IMR-90 (cell line): Measurements from ENCODE around the gene TNK2. TPM values are rescaled to one million over a fixed set of nuclear protein-coding genes. Genes with fewer than 3 reads are reported as not detected.

ENCODE experiments used
- ATAC-seq: fragments of 200-7000 bp; cut with Tn5 transposase; 2 replicates; pipeline ENCODE4 v1.9.1; 2020; ENCODE audit warnings: low read depth, mild to moderate bottlenecking, moderate library complexity
- BruUV-seq: library from RNA; stranded (reverse); fragments of 400-500 nt; replicated peaks from 2 replicates; lab custom pipeline; 2021; lab: Mats Ljungman, UMichigan
- CTCF ChIA-PET: fragments of 300-600 bp; formaldehyde crosslinking; extraction: SDS; loops from one replicate; lab custom pipeline; 2021; ENCODE audit warnings: antibody characterized with exemption; lab: Yijun Ruan, JAX
- POLR2A ChIA-PET: fragments of 300-600 bp; sonication (Branson Sonifier 250); formaldehyde crosslinking; loops from one replicate; lab custom pipeline; 2022; ENCODE audit warnings: antibody characterized with exemption; ENCODE audit not compliant: unreplicated experiment; lab: Charles Lee
- DNase-seq: peaks from one replicate; pipeline ENCODE4 v3.0.0; 2013
- H2AFZ ChIP-seq: replicated peaks from 2 replicates; pipeline ENCODE3; 2013; ENCODE audit warnings: low read length, mild to moderate bottlenecking; ENCODE audit not compliant: poor library complexity
- H2AK5ac ChIP-seq: 2 replicates; pipeline ENCODE4 v1.6.1; 2013; ENCODE audit warnings: low read depth, low read length, inconsistent platforms
- H2AK9ac ChIP-seq: replicated peaks from 2 replicates; pipeline ENCODE3; 2013; ENCODE audit warnings: mild to moderate bottlenecking, low read depth, low read length, moderate library complexity; ENCODE audit not compliant: poor library complexity
- H2BK120ac ChIP-seq: 2 replicates; pipeline ENCODE4 v1.6.1; 2013; ENCODE audit warnings: low read depth, low read length, inconsistent platforms
- H2BK15ac ChIP-seq: 3 replicates; pipeline ENCODE4 v1.6.1; 2013; ENCODE audit warnings: low read depth, low read length, inconsistent platforms
- H2BK20ac ChIP-seq: 2 replicates; pipeline ENCODE4 v1.6.1; 2013; ENCODE audit warnings: low read depth, mild to moderate bottlenecking, inconsistent platforms, low read length, moderate library complexity
- H2BK5ac ChIP-seq: 2 replicates; pipeline ENCODE4 v1.6.1; 2013; ENCODE audit warnings: mild to moderate bottlenecking, low read depth, low read length, inconsistent platforms; ENCODE audit not compliant: poor library complexity, severe bottlenecking
- H3K14ac ChIP-seq: replicated peaks from 2 replicates; pipeline ENCODE4 v1.6.1; 2013; ENCODE audit warnings: low read depth, low read length, inconsistent platforms
- H3K18ac ChIP-seq: 2 replicates; pipeline ENCODE4 v1.6.1; 2013; ENCODE audit warnings: low read depth, low read length, control low read depth
- H3K23ac ChIP-seq: 2 replicates; pipeline ENCODE4 v1.6.1; 2013; ENCODE audit warnings: low read depth, low read length, inconsistent platforms
- H3K27ac ChIP-seq: 2 replicates; pipeline ENCODE4 v1.5.1; 2013; ENCODE audit warnings: mild to moderate bottlenecking, control low read depth, low read length; ENCODE audit not compliant: insufficient read depth
- H3K27me3 ChIP-seq: 2 replicates; pipeline ENCODE4 v1.6.1; 2013; ENCODE audit warnings: low read length; ENCODE audit not compliant: control insufficient read depth, insufficient read depth
- H3K36me3 ChIP-seq: 2 replicates; pipeline ENCODE4 v1.6.1; 2013; ENCODE audit warnings: low read length, mixed read lengths; ENCODE audit not compliant: control insufficient read depth, insufficient read depth
- H3K4ac ChIP-seq: 2 replicates; pipeline ENCODE4 v1.6.1; 2013; ENCODE audit warnings: low read depth, low read length, inconsistent platforms
- H3K4me1 ChIP-seq: 2 replicates; pipeline ENCODE4 v1.6.1; 2013; ENCODE audit warnings: low read length, mixed read lengths; ENCODE audit not compliant: control insufficient read depth, insufficient read depth
- H3K4me2 ChIP-seq: 2 replicates; pipeline ENCODE4 v1.6.1; 2013; ENCODE audit warnings: low read depth, mild to moderate bottlenecking, control low read depth, low read length, moderate library complexity
- H3K4me3 ChIP-seq: 2 replicates; pipeline ENCODE4 v1.5.1; 2013; ENCODE audit warnings: low read depth, mild to moderate bottlenecking, control low read depth, low read length, moderate library complexity; ENCODE audit not compliant: insufficient read depth
- H3K56ac ChIP-seq: 2 replicates; pipeline ENCODE4 v1.6.1; 2013; ENCODE audit warnings: low read length, inconsistent platforms; ENCODE audit not compliant: insufficient read depth; ENCODE audit errors: extremely low read depth
- H3K79me1 ChIP-seq, 2 experiments: 2 replicates each; pipeline ENCODE4 v1.6.1; 2013; ENCODE audit warnings: low read length in 2 of 2, inconsistent platforms in 1 of 2, low read depth in 1 of 2
- H3K9ac ChIP-seq: 2 replicates; pipeline ENCODE4 v1.6.1; 2013; ENCODE audit warnings: low read depth, low read length, control low read depth
- H3K9me1 ChIP-seq: 2 replicates; pipeline ENCODE4 v1.6.1; 2013; ENCODE audit warnings: low read length, inconsistent platforms; ENCODE audit not compliant: insufficient read depth
- H3K9me3 ChIP-seq: 2 replicates; pipeline ENCODE4 v1.6.1; 2013; ENCODE audit warnings: low read length; ENCODE audit not compliant: control insufficient read depth, insufficient read depth
- H4K20me1 ChIP-seq: 2 replicates; pipeline ENCODE4 v1.6.1; 2013; ENCODE audit warnings: low read length, inconsistent platforms; ENCODE audit not compliant: insufficient read depth
- H4K5ac ChIP-seq: 2 replicates; pipeline ENCODE4 v1.6.1; 2013; ENCODE audit warnings: mild to moderate bottlenecking, low read depth, low read length, control low read depth
- H4K8ac ChIP-seq, 2 experiments: 2 replicates each; pipeline ENCODE4 v1.6.1; 2013; ENCODE audit warnings: low read depth in 2 of 2, low read length in 2 of 2, control low read depth in 1 of 2, inconsistent platforms in 1 of 2
- H4K91ac ChIP-seq: 2 replicates; pipeline ENCODE4 v1.6.1; 2013; ENCODE audit warnings: low read depth, low read length, inconsistent platforms; ENCODE audit not compliant: insufficient read depth
- BHLHE40 ChIP-seq: fragments of 150-350 bp; IDR thresholded peaks from 2 replicates; pipeline ENCODE4 v1.6.1; 2016; ENCODE audit warnings: mild to moderate bottlenecking, low read depth, low read length
- CHD1 ChIP-seq: IDR thresholded peaks from 2 replicates; pipeline ENCODE4 v1.6.1; 2012; ENCODE audit warnings: low read depth, low read length, improper control_type of control experiment
- FOS ChIP-seq: fragments of 150-350 bp; IDR thresholded peaks from 2 replicates; pipeline ENCODE4 v1.6.1; 2016; ENCODE audit warnings: low read depth, low read length
- MAZ ChIP-seq: IDR thresholded peaks from 2 replicates; pipeline ENCODE4 v1.6.1; 2012; ENCODE audit warnings: low read depth, mild to moderate bottlenecking, low read length, improper control_type of control experiment, moderate library complexity, borderline replicate concordance
- NFE2L2 ChIP-seq: fragments of 150-350 bp; IDR thresholded peaks from 2 replicates; pipeline ENCODE4 v1.6.1; 2016; ENCODE audit warnings: low read depth, mild to moderate bottlenecking, low read length
- RAD21 ChIP-seq: IDR thresholded peaks from 2 replicates; pipeline ENCODE4 v1.6.1; 2012; ENCODE audit warnings: low read length, improper control_type of control experiment
- RCOR1 ChIP-seq: IDR thresholded peaks from 2 replicates; pipeline ENCODE4 v1.6.1; 2012; ENCODE audit warnings: mild to moderate bottlenecking, low read length, improper control_type of control experiment; ENCODE audit not compliant: insufficient replicate concordance
- RFX5 ChIP-seq: IDR thresholded peaks from 2 replicates; pipeline ENCODE4 v1.8.0; 2012; ENCODE audit warnings: low read depth, mild to moderate bottlenecking, low read length, moderate library complexity
- WGBS, 2 experiments: methylation state at CpG; one replicate each; pipeline versions ENCODE4 v1.1.5 to v1.1.7; 2013; ENCODE audit warnings: missing lambda C conversion rate in 2 of 2; ENCODE audit not compliant: insufficient read length in 1 of 2; ENCODE audit errors: extremely low coverage in 2 of 2; 5-methylcytosine and 5-hydroxymethylcytosine counted together
- dilution Hi-C: fragments of 300-500 bp; cut with HindIII; formaldehyde crosslinking; loops from one replicate; pipeline ENCODE4 v1.14.3; 2018; ENCODE audit warnings: low sequenced_read_pairs; ENCODE audit not compliant: unreplicated experiment
- in situ Hi-C: fragments of 300-500 bp; cut with MboI; formaldehyde crosslinking; loops from 3 replicates; pipeline ENCODE4 v1.14.3; 2019; ENCODE audit warnings: low sequenced_read_pairs, inconsistent platforms, mixed read lengths
- intact Hi-C: fragments of 100-400 bp; cut with micrococcal nuclease; formaldehyde crosslinking; loops from 2 replicates; pipeline ENCODE4 v1.10.0; 2022
- polyA plus RNA-seq, 3 experiments: library from polyadenylated mRNA; depleted of rRNA; stranded (reverse); fragments of >200 nt; gene quantifications; 2 replicates each; pipeline ENCODE4 v1.2.3, GENCODE V29; 2012; ENCODE audit warnings: low replicate concordance in 1 of 3
- total RNA-seq: library from RNA; depleted of rRNA; stranded (reverse); fragments of >200 nt; gene quantifications from 2 replicates; pipeline ENCODE4 v1.2.3, GENCODE V29; 2012
- TF ChIP-seq, protein P1 (sequence below): conservative IDR thresholded peaks from 2 replicates; pipeline ENCODE4 v1.5.1; 2012; ENCODE audit warnings: mild to moderate bottlenecking, low read depth, low read length, improper control_type of control experiment
- TF ChIP-seq, protein P2 (sequence below): fragments of 150-350 bp; IDR thresholded peaks from 2 replicates; pipeline ENCODE4 v1.6.1; 2016; ENCODE audit warnings: low read depth, mild to moderate bottlenecking, low read length, moderate library complexity, borderline replicate concordance
- TF ChIP-seq, protein P3 (sequence below): fragments of 150-350 bp; IDR thresholded peaks from 2 replicates; pipeline ENCODE4 v1.6.1; 2017; ENCODE audit warnings: mild to moderate bottlenecking, antibody characterized with exemption, low read length, low read depth

TNK2 gene
- total and polyA plus RNA-seq, 2 of the 4 experiments (the other 2 are of a cell fraction): 2.2 to 13.8 TPM

DNA sequence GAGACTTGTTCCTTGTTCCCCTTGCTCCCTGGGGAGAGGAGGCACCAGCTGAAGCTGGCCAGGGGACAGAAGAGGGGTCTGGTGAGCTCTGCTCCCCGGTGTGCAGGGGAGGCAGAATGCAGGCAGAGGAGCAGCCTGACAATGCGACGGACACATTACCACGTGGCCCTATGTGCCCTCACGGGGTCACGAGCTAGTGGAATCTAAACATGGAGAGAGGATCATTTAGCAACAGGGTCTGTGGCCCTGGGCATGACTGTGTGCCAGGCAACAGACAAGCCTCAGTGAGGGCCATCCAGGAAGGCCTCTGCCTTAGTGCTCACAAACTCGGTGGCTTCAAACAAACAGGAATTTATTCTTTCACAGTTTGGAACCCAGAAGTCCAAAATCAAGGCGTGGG, 88.2 kb downstream of the TNK2 start:
- H2AK5ac ChIP-seq: no peak overlapping the region
- H2BK5ac ChIP-seq: no peak overlapping the region
- no peak overlapping the region for H3K4ac ChIP-seq
- H2BK15ac ChIP-seq: no peak overlapping the region
- H4K91ac ChIP-seq: no peak overlapping the region
- H3K27me3 ChIP-seq: peaks cover 33% of the 10 kb centered on the region
- H3K4me3 ChIP-seq: no peak overlapping the region
- intact Hi-C loops: no loop called here
- dilution Hi-C loops: no loop called here
- H2AFZ ChIP-seq: peak overlapping the region; percentile 43
- H3K9me1 ChIP-seq: no peaks in the 10 kb centered on the region
- in situ Hi-C loops: no loop called here
- no peak for ATAC-seq
- ChIA-PET CTCF (no interaction called here), POLR2A (no interaction called here)
- H3K4me1 ChIP-seq: no peaks in the 10 kb centered on the region
- no peaks in the 10 kb centered on the region for H3K9me3 ChIP-seq
- no peak overlapping the region for H2BK20ac ChIP-seq
- TF ChIP-seq RFX5 (no peak), MAZ (no peak), NFE2L2 (no peak), RAD21 (no peak), BHLHE40 (no peak), FOS (no peak), RCOR1 (no peak), CHD1 (no peak)
- TF ChIP-seq, protein P1, sequence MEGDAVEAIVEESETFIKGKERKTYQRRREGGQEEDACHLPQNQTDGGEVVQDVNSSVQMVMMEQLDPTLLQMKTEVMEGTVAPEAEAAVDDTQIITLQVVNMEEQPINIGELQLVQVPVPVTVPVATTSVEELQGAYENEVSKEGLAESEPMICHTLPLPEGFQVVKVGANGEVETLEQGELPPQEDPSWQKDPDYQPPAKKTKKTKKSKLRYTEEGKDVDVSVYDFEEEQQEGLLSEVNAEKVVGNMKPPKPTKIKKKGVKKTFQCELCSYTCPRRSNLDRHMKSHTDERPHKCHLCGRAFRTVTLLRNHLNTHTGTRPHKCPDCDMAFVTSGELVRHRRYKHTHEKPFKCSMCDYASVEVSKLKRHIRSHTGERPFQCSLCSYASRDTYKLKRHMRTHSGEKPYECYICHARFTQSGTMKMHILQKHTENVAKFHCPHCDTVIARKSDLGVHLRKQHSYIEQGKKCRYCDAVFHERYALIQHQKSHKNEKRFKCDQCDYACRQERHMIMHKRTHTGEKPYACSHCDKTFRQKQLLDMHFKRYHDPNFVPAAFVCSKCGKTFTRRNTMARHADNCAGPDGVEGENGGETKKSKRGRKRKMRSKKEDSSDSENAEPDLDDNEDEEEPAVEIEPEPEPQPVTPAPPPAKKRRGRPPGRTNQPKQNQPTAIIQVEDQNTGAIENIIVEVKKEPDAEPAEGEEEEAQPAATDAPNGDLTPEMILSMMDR: no peak
- TF ChIP-seq, protein P2, sequence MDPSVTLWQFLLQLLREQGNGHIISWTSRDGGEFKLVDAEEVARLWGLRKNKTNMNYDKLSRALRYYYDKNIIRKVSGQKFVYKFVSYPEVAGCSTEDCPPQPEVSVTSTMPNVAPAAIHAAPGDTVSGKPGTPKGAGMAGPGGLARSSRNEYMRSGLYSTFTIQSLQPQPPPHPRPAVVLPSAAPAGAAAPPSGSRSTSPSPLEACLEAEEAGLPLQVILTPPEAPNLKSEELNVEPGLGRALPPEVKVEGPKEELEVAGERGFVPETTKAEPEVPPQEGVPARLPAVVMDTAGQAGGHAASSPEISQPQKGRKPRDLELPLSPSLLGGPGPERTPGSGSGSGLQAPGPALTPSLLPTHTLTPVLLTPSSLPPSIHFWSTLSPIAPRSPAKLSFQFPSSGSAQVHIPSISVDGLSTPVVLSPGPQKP: no peak
- TF ChIP-seq, protein P3, sequence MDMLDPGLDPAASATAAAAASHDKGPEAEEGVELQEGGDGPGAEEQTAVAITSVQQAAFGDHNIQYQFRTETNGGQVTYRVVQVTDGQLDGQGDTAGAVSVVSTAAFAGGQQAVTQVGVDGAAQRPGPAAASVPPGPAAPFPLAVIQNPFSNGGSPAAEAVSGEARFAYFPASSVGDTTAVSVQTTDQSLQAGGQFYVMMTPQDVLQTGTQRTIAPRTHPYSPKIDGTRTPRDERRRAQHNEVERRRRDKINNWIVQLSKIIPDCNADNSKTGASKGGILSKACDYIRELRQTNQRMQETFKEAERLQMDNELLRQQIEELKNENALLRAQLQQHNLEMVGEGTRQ: no peak
- H4K5ac ChIP-seq: no peak overlapping the region
- H4K20me1 ChIP-seq: no peaks in the 10 kb centered on the region
- H3K18ac ChIP-seq: no peak overlapping the region
- H3K9ac ChIP-seq: no peak overlapping the region
- no peak overlapping the region for H4K8ac ChIP-seq
- H3K79me1 ChIP-seq: no peaks in the 10 kb centered on the region
- H3K23ac ChIP-seq: no peak overlapping the region
- no peak for DNase-seq
- no peak overlapping the region for H2BK120ac ChIP-seq
- H3K36me3 ChIP-seq: no peaks in the 10 kb centered on the region
- 55% methylated on average over 7 of the region's 8 CpGs; no CpG with 5 or more reads in 1 of the 2 experiments for WGBS, 2 experiments
- H3K4me2 ChIP-seq: no peak overlapping the region
- no TSS peak for BruUV-seq
- no peak overlapping the region for H2AK9ac ChIP-seq
- H3K14ac ChIP-seq: no peak overlapping the region
- H3K27ac ChIP-seq: no peak overlapping the region
- 0 out of 2 replicates have a peak overlapping the region, but pooled peaks have one; percentile 6 for H3K56ac ChIP-seq
